Activated B cell treated with CpG ODN at 0.5 μM for 24 hours (primary cell): Measurements from ENCODE around the gene CENPP. TPM values are rescaled to one million over a fixed set of nuclear protein-coding genes. Genes with fewer than 3 reads are reported as not detected.

ENCODE experiments used
- ATAC-seq: fragments of 200-7000 bp; cut with Tn5 transposase; one replicate; pipeline ENCODE4 v1.10.0; 2021; ENCODE audit warnings: low read depth, mild to moderate bottlenecking, moderate library complexity
- CTCF ChIA-PET: fragments of 350-600 bp; sonication (Branson Sonifier 250); formaldehyde crosslinking; loops from one replicate; lab custom pipeline; 2021; ENCODE audit warnings: antibody characterized with exemption; lab: Charles Lee
- POLR2A ChIA-PET: fragments of 350-600 bp; sonication (Branson Sonifier 250); formaldehyde crosslinking; loops from one replicate; lab custom pipeline; 2021; ENCODE audit warnings: antibody characterized with exemption; lab: Charles Lee
- DNase-seq: peaks from one replicate; pipeline ENCODE4 v3.0.0; 2022
- H3K27ac Mint-ChIP-seq: one replicate; pipeline ENCODE4 v1.8.0; 2020; ENCODE audit warnings: mixed read lengths
- H3K27me3 Mint-ChIP-seq: one replicate; pipeline ENCODE4 v1.8.0; 2021; ENCODE audit warnings: mixed read lengths
- H3K36me3 Mint-ChIP-seq: one replicate; pipeline ENCODE4 v1.8.0; 2021; ENCODE audit warnings: low read depth, mixed read lengths
- H3K4me1 Mint-ChIP-seq: one replicate; pipeline ENCODE4 v1.8.0; 2021; ENCODE audit warnings: mixed read lengths
- H3K4me3 Mint-ChIP-seq: one replicate; pipeline ENCODE4 v1.8.0; 2020; ENCODE audit warnings: mild to moderate bottlenecking, mixed read lengths
- H3K9me3 Mint-ChIP-seq: one replicate; pipeline ENCODE4 v1.8.0; 2020; ENCODE audit warnings: mixed read lengths
- CTCF ChIP-seq: fragments of 200-600 bp; IDR thresholded peaks from one replicate; pipeline ENCODE4 v1.8.0; 2022; ENCODE audit warnings: antibody characterized with exemption, mild to moderate bottlenecking
- intact Hi-C: fragments of 100-400 bp; cut with micrococcal nuclease; formaldehyde crosslinking; loops from one replicate; pipeline ENCODE4 v1.15.1; 2024
- total RNA-seq: library from RNA; stranded (reverse); gene quantifications from 2 replicates; pipeline ENCODE4 v1.2.3, GENCODE V29; 2022

Gene CENPP
- total RNA-seq, 1 donor from 2014 or later: 5.7 TPM

GRCh38 chr9:92482329-92482728 lies 156.6 kb downstream of the CENPP start, which contains the start of gene ASPN:
TSS of gene ASPN (minus strand) at chr9:92482506.
- no peak for ATAC-seq
- CTCF ChIA-PET: no interaction called here
- Mint-ChIP-seq H3K27ac (no peak within 1 kb of the TSS), H3K9me3 (no peaks in the 10 kb centered on the region), H3K27me3 (no peaks in the 10 kb centered on the region), H3K4me3 (no peak within 1 kb of the TSS), H3K36me3 (no peaks in the 10 kb centered on the region), H3K4me1 (peaks cover 2% of the 10 kb centered on the region)
- no peak for TF ChIP-seq CTCF
- POLR2A ChIA-PET: interaction anchor here (0.5 kb wide), 1 partner anchor 195 kb away, joined by 4 read pairs; no protein-coding TSS in a partner anchor
- no peak for DNase-seq
- intact Hi-C loops: no loop called here

DNA sequence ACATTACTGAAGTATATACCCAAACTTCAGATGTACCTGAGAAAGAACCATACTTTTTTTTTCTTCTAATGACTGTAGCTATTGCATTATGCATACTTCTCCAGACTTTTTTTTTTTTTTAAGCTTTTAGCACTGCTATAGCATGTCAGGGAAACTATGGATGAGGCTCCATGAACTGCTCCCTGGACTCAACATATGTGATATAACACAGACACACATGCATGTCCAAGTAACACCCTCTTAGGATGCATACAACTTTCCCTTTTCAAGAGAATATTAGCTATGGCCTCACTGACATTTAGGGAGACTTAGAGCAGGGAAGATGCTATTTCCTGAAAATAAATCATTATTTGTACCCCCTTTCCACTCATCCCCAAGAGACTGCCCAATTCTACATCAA lies 157.1 kb downstream of the CENPP start:
- ChIA-PET CTCF (no interaction called here), POLR2A (no interaction called here)
- no peaks in the 10 kb centered on the region for H3K9me3 Mint-ChIP-seq
- ATAC-seq (no peak), DNase-seq (no peak)
- TF ChIP-seq CTCF: no peak
- intact Hi-C loops: no loop called here
- peaks cover 2% of the 10 kb centered on the region for H3K4me1 Mint-ChIP-seq
- no peak overlapping the region for H3K4me3 Mint-ChIP-seq
- no peaks in the 10 kb centered on the region for H3K36me3 Mint-ChIP-seq
- no peaks in the 10 kb centered on the region for H3K27me3 Mint-ChIP-seq
- no peak overlapping the region for H3K27ac Mint-ChIP-seq

DNA sequence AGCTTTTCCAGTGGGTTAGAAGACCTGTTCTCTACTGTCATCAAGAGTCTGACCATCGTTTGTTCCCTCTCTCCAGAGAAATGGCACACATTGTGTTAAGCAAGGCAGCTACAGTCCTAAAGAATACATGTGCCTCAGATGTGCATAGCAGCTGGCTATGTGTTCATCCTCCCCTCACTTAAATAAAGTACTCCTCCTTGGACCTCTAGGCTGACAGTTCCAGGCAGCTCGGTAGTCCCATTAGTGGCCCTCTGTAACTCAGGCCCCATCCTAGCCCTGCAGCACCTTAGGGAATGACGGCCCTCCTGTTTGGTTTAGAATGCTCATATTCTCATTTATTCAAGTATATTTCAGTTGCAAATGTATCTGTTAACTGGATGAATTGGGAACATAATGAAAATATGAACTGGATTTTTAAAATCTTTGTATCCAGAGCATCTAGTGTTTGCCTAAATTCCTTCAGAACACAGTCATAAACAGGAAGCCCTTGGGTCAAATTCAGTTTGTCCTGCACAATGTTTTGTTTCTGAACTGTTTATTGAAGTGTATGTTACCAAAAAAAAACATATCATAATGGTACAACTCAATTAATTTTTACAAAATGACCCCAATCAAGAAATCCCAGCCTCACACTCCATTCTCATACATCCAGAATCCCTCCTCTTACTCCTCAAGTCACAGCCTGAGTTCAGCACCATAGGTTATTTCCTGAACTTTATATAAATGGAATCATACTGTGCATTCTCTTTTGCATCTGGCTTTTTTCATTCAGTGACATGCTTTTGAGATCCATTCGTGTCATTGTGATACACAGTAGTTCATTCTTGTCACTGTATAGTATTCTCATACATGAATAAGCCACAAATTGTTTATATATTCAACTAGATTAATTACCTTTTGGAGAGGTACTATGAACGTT lies 158.1 kb downstream of the CENPP start:
- DNase-seq (no peak), ATAC-seq (no peak)
- Mint-ChIP-seq H3K4me1 (peaks cover 2% of the 10 kb centered on the region), H3K27ac (no peak overlapping the region), H3K36me3 (no peaks in the 10 kb centered on the region), H3K4me3 (no peak overlapping the region), H3K9me3 (no peaks in the 10 kb centered on the region), H3K27me3 (no peaks in the 10 kb centered on the region)
- TF ChIP-seq CTCF: no peak
- POLR2A ChIA-PET: no interaction called here
- intact Hi-C loops: no loop called here
- CTCF ChIA-PET: no interaction called here

GRCh38 chr9:92484563-92484962 lies 158.8 kb downstream of the CENPP start:
- ATAC-seq (no peak), DNase-seq (no peak)
- no peak overlapping the region for H3K4me3 Mint-ChIP-seq
- H3K27ac Mint-ChIP-seq: no peak overlapping the region
- intact Hi-C loops: no loop called here
- H3K36me3 Mint-ChIP-seq: no peaks in the 10 kb centered on the region
- ChIA-PET CTCF (no interaction called here), POLR2A (no interaction called here)
- no peak for TF ChIP-seq CTCF
- H3K9me3 Mint-ChIP-seq: no peaks in the 10 kb centered on the region
- H3K27me3 Mint-ChIP-seq: no peaks in the 10 kb centered on the region
- peaks cover 2% of the 10 kb centered on the region for H3K4me1 Mint-ChIP-seq

GRCh38 chr9:92486371-92486770 lies 160.6 kb downstream of the CENPP start:
- POLR2A ChIA-PET: no interaction called here
- intact Hi-C loops: no loop called here
- DNase-seq: no peak
- no peak for ATAC-seq
- Mint-ChIP-seq H3K9me3 (no peaks in the 10 kb centered on the region), H3K4me3 (no peak overlapping the region), H3K4me1 (no peaks in the 10 kb centered on the region), H3K27ac (no peak overlapping the region), H3K36me3 (no peaks in the 10 kb centered on the region), H3K27me3 (no peaks in the 10 kb centered on the region)
- TF ChIP-seq CTCF: no peak
- CTCF ChIA-PET: no interaction called here
